ENCODE measurements around the gene CCDC192. TPM values are rescaled to one million over a fixed set of nuclear protein-coding genes. Genes with fewer than 3 reads are reported as not detected.

Gene CCDC192
- total and polyA plus RNA-seq, 2 of the 4 experiments (the other 2 are of a cell fraction), result not detected

DNA sequence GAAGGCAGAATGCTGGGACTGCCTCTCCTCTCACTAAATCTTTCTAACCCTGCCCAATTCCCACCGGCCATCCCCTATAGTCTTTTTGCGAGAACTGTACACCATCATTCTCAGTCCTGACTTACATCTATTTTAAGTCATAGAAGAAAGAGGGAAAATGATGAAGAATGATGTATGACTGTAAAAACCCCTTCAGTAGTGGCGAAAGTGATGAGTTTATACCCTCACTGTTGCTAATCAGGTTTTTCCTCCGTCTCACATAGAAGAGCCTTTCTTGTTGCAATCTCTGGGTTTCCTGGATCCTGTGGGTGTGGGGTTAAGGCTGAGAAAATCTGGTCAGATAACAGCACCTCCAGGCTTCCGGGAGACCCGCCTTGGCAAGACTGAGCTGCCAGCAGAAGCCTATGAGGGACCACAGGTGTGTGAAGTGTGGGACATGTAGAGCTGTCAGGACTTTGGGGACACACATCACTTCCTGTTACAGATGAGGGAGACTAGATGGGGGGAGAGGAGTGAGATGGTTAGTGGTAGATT lies 233.3 kb downstream of the CCDC192 start:
- BruUV-seq (replicated peaks), result no TSS peak

More for the DNA sequence above, 233.3 kb downstream of the CCDC192 start:
- Histone ChIP-seq H3K9me3 (ENCODE audit: control insufficient read depth, insufficient read depth, low read length) (no peaks in the 10 kb centered on the region), H3K27me3 (ENCODE audit: control insufficient read depth, insufficient read depth, low read length) (no peaks in the 10 kb centered on the region), H2AK5ac (ENCODE audit: low read depth, low read length) (no peak overlapping the region; the same call in 1 of the 2 replicates), H2BK15ac (ENCODE audit: low read depth, low read length) (no peak overlapping the region), H3K36me3 (ENCODE audit: control insufficient read depth, insufficient read depth, low read length) (no peaks in the 10 kb centered on the region), H4K91ac (ENCODE audit: insufficient read depth, low read depth, low read length) (no peak overlapping the region), H2AFZ (replicated peaks; ENCODE audit: low read length, poor library complexity) (no peak overlapping the region), H2BK20ac (ENCODE audit: low read depth, low read length) (no peak overlapping the region), H4K5ac (ENCODE audit: low read depth, low read length) (no peak overlapping the region), H3K23ac (ENCODE audit: low read depth, low read length) (no peak overlapping the region), H3K4me1 (ENCODE audit: control insufficient read depth, insufficient read depth, low read length) (no peaks in the 10 kb centered on the region), H3K4me3 (ENCODE audit: insufficient read depth, low read depth, low read length) (no peak overlapping the region), H3K56ac (ENCODE audit: extremely low read depth, insufficient read depth, low read length) (no peak overlapping the region), H2BK120ac (ENCODE audit: low read depth, low read length) (no peak overlapping the region), H4K20me1 (ENCODE audit: insufficient read depth, low read length) (no peaks in the 10 kb centered on the region), H3K9me1 (ENCODE audit: insufficient read depth, low read length) (no peaks in the 10 kb centered on the region), H3K27ac (ENCODE audit: insufficient read depth, low read length) (no peak overlapping the region), H3K14ac (replicated peaks; ENCODE audit: low read depth, low read length) (no peak overlapping the region), H4K8ac (ENCODE audit: low read depth in 2 of 2, low read length in 2 of 2) (no peak overlapping the region), H2AK9ac (replicated peaks; ENCODE audit: low read depth, low read length, poor library complexity) (no peak overlapping the region), H3K4ac (ENCODE audit: low read depth, low read length) (no peak overlapping the region), H3K18ac (ENCODE audit: low read depth, low read length) (no peak overlapping the region), H3K79me1 (ENCODE audit: low read depth in 1 of 2, low read length in 2 of 2) (no peaks in the 10 kb centered on the region), H3K4me2 (ENCODE audit: low read depth, low read length) (no peak overlapping the region), H3K9ac (ENCODE audit: low read depth, low read length) (no peak overlapping the region), H2BK5ac (ENCODE audit: low read depth, low read length, poor library complexity, severe bottlenecking) (no peak overlapping the region)
- in situ Hi-C loops (cut with MboI; ENCODE audit: low sequenced_read_pairs) (no loop called here), dilution Hi-C loops (cut with HindIII; ENCODE audit: low sequenced_read_pairs, unreplicated experiment) (no loop called here), intact Hi-C loops (cut with micrococcal nuclease) (no loop called here)
- ChIA-PET POLR2A (ENCODE audit: unreplicated experiment) (no interaction called here), CTCF (no interaction called here)
- TF ChIP-seq RFX5 (IDR thresholded peaks at IDR 0.05; ENCODE audit: low read depth, low read length), result no peak
- TF ChIP-seq BHLHE40 (IDR thresholded peaks at IDR 0.05; ENCODE audit: low read depth, low read length), result no peak
- TF ChIP-seq, protein P1, sequence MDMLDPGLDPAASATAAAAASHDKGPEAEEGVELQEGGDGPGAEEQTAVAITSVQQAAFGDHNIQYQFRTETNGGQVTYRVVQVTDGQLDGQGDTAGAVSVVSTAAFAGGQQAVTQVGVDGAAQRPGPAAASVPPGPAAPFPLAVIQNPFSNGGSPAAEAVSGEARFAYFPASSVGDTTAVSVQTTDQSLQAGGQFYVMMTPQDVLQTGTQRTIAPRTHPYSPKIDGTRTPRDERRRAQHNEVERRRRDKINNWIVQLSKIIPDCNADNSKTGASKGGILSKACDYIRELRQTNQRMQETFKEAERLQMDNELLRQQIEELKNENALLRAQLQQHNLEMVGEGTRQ (IDR thresholded peaks at IDR 0.05; ENCODE audit: low read depth, low read length), result no peak
- no peak for TF ChIP-seq RCOR1 (IDR thresholded peaks at IDR 0.05; ENCODE audit: insufficient replicate concordance, low read length)
- TF ChIP-seq MAZ (IDR thresholded peaks at IDR 0.05; ENCODE audit: borderline replicate concordance, low read depth, low read length), result no peak
- no peak for TF ChIP-seq MAFK (IDR thresholded peaks at IDR 0.05; ENCODE audit: low read depth, low read length)
- TF ChIP-seq RAD21 (IDR thresholded peaks at IDR 0.05; ENCODE audit: low read length), result no peak
- TF ChIP-seq SMC3 (IDR thresholded peaks at IDR 0.05; ENCODE audit: low read depth, low read length), result no peak
- no peak for TF ChIP-seq NFE2L2 (IDR thresholded peaks at IDR 0.05; ENCODE audit: low read depth, low read length)
- TF ChIP-seq CEBPB (IDR thresholded peaks at IDR 0.05; ENCODE audit: low read depth, low read length), result no peak
- TF ChIP-seq CHD1 (IDR thresholded peaks at IDR 0.05; ENCODE audit: low read depth, low read length), result no peak
- TF ChIP-seq, protein P2, sequence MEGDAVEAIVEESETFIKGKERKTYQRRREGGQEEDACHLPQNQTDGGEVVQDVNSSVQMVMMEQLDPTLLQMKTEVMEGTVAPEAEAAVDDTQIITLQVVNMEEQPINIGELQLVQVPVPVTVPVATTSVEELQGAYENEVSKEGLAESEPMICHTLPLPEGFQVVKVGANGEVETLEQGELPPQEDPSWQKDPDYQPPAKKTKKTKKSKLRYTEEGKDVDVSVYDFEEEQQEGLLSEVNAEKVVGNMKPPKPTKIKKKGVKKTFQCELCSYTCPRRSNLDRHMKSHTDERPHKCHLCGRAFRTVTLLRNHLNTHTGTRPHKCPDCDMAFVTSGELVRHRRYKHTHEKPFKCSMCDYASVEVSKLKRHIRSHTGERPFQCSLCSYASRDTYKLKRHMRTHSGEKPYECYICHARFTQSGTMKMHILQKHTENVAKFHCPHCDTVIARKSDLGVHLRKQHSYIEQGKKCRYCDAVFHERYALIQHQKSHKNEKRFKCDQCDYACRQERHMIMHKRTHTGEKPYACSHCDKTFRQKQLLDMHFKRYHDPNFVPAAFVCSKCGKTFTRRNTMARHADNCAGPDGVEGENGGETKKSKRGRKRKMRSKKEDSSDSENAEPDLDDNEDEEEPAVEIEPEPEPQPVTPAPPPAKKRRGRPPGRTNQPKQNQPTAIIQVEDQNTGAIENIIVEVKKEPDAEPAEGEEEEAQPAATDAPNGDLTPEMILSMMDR (conservative IDR thresholded peaks at IDR 0.05; ENCODE audit: low read depth, low read length), result no peak
- no peak for TF ChIP-seq FOS (IDR thresholded peaks at IDR 0.05; ENCODE audit: low read depth, low read length)
- no peak for TF ChIP-seq POLR2A (IDR thresholded peaks at IDR 0.05; ENCODE audit: low read depth, low read length)
- TF ChIP-seq, protein P3, sequence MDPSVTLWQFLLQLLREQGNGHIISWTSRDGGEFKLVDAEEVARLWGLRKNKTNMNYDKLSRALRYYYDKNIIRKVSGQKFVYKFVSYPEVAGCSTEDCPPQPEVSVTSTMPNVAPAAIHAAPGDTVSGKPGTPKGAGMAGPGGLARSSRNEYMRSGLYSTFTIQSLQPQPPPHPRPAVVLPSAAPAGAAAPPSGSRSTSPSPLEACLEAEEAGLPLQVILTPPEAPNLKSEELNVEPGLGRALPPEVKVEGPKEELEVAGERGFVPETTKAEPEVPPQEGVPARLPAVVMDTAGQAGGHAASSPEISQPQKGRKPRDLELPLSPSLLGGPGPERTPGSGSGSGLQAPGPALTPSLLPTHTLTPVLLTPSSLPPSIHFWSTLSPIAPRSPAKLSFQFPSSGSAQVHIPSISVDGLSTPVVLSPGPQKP (IDR thresholded peaks at IDR 0.05; ENCODE audit: borderline replicate concordance, low read depth, low read length), result no peak
- TF ChIP-seq MXI1 (IDR thresholded peaks at IDR 0.05; ENCODE audit: borderline replicate concordance, low read depth, low read length), result no peak
- WGBS, 2 experiments (ENCODE audit: extremely low coverage in 2 of 2, insufficient read length in 1 of 2), result 94% methylated on average over 2 of the region's 6 CpGs; no CpG with 5 or more reads in 1 of the 2 experiments
- ATAC-seq (ENCODE audit: low read depth) (no peak), DNase-seq (no peak)

Data from IMR-90 (cell line).